Dermis microvascular lymphatic vessel endothelial cell (primary cell): ENCODE data around the gene APBA2. TPM values are rescaled to one million over a fixed set of nuclear protein-coding genes. Genes with fewer than 3 reads are reported as not detected.

Experiments
- DNase-seq, 2 donors: peaks; one replicate each; pipeline versions ENCODE4 v3.0.0 to v3.0.0-alpha.2; 2010; ENCODE audit warnings: low read depth in 2 of 2
- total RNA-seq: library from RNA; depleted of rRNA; stranded (reverse); fragments of >200 nt; gene quantifications from 2 replicates; pipeline ENCODE4 v1.2.1, GENCODE V29; 2014

APBA2 gene
- total RNA-seq, 1 donor from 2014 or later: 22.7 TPM

DNA sequence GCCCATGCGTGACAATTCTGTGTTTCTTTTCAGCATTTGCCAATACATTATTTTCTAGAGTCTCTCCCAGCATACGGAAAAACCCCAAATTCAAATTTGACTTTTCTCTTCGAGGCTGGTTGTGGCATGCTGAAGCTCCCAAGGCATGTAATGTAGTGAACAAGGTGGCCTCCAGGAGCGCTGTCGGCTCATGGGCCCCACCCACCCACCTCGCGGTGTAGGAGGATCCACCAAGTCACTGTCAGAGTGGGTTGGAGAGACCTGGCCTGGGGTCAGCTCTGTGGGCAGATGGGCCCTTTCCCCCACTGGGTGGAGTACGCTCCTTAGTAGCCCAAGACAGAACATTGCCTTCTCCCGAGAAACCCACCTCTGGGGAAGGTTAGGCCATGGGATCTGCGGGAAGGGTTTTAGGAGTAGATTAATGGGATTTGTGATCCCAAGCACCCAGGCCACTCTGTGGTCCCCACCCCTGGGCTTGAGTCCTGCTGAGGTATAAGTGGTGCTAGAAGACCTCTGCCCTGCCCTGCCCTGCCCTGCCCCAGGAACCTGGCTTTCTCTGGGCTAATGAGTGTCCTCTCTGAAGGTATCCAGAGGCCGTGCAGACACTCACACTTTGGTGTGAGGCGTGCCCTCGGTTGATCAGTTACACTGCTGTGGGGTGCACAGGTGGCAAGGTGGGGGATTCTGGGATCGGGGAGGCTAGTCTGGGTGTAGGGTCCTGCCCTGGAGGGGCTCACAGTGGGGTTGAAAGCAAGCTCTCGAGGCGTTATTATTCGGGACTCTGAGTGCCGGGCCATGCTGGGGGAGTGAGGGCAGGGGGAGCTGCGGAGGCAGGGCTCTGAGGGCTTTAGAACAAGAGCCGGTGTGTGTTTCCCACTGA is 97.9 kb downstream of the APBA2 start:
- DNase-seq: no peak

DNA sequence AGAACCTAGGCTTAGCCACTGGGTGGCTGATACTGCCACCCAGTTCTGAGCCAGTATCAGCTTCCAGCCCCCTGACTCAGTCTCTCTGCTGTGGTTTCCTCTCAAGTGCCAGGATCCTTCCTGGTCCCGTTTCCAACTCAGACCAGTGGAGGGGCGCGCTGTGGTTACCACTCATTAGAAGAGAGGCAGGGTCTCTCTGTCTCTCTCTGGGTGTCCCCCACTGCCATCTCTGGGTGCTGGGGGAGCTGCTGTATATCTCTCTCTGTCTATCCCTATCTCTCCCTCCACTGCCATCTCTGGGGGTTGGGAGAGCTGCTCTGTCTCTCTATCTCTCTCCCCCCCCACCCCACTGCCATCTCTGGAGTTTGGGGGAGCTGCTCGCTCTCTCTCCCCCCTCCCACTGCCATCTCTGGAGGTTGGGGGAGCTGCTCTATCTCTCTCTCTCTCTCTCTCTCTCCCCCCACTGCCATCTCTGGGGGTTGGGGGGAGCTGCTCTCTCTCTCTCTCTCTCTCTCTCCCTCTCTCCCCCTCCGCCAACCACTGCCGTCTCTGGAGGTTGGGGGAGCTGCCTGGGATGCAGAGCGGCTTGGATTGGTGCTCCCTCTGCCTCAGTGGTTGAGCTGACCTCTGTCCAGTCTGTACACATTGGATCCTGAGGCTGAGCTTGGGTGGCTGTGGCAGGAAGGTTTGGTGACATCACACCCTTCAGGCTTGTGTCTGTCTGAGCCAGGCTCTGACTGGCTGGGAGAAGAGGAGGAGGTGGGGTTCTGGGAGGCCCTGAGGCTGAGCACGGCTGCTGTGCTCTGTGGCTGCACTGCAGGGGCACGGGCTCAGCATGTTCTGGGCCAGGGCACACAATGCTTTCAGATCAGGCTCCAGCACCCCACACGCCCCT is 98.9 kb downstream of the APBA2 start:
- peak; percentile 12 to 25 for DNase-seq

DNA sequence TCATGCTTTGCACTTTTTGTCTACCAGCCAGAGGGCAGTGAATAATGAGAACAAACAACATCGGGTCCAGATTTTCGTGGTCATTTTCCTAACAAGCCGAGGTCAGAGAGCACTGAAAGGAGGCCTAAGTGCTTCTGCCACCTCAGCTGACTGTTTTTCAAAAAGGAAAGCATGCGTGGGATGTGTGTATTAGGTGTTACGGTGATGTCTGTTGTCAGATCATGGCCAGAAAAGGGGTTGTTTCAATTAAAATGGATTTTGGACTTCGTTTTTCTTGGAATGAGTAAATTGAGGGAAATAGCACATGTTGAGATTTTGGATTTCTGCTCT is 99.5 kb downstream of the APBA2 start:
- no peak for DNase-seq

DNA sequence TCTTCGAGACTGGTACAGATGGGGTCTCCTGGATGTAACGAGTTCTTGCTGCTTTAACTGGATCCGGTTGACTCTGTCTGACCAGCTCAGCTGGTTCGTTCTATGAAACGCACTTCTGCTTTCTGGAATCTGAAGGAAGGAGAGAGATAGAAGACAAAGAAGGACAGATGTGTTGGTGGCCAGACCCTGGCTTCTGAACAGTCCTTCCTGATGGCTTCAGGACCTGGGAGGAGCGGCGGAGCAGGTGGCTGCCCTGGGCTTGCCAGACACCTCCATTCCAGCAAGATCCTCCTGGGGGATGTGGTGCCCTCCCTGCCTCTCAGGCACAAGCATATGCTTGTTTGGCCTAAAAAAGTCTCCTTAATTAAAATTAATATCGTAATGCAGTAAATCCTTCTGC is 99.9 kb downstream of the APBA2 start:
- no peak for DNase-seq

DNA sequence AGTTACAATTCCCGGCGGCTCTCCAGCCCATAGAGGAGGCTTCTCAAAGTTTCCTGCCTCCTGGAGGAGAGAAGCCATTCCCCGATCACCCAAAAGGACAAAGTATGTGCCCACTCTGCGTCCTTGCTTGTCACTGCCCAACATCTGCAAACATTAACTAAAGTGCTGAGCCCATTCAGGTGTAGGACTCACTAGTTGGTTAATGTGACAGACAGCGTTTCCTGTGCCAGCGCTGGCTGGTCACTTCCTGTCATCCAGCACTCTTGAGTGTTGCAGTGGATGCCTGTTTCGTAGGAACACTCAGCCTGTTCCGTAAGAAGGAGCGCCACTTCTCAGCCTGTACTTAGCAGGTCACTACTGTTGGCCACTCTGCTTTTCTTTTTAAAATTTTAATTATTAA is 100.3 kb downstream of the APBA2 start:
- DNase-seq: no peak

DNA sequence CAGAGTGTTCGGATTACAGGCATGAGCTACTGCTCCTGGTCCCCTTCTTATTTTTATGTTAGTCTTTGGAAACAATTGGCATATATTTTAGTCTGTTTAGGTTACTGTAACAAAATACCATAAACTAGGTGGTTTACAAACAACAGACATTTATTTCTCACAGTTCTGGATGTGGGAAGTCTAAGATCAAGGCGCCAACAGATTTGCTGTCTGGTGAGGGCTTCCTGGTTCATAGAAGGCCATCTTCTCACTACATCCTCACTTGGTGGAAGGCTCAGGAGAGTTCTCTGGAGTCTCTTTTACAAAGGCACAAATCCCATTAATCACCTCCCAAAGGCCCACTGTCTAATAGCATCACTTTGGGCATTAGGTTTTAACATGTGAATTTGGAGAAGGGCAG is 101.0 kb downstream of the APBA2 start:
- no peak for DNase-seq

DNA sequence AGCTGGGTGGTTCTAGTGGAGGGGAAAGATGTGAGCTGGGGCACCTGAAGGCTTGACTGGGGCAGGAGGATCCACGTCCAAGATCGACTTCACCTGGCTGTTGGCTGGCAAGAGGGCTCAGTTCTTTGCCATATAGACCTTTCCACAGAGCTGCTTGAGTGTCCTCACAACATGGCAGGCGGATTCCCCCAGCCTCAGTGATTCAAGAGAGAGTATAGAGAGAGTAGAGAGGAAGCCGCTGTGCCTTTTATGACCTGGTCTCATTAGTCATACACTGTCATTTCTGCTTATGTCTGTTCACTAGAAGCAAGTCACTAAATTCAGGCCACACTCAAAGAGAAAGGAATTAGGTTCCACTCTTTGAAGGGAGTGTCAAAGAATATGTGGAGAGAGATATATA is 101.6 kb downstream of the APBA2 start:
- no peak for DNase-seq

DNA sequence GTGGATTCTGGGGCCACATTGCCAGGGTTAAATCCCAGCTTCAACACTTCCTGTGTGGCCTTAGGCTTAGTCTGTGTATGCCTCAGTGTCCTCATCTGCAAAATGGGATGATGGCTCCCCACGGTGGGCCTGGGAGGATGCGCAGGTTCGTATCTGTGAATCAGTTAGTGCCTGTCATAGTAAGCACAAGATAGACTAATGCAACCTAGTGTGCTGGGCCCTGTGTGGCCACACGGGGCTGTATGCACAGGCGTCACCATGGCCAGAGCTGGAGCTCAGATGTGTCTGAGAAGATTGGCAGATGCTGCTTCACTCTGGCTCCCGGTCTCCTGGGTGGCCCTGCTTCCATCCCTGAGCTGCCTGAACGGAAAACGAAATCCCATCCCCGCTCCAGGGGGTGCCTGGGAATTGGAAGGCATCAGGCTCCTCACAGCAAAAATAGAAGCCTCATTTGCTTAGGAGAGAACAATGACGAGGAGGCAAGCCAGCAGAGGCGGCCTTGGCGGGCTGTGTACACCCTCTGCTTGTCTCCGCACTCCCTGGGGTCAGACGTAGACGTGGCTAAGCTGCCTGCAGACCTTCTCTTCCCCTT is 103.6 kb downstream of the APBA2 start:
- DNase-seq: no peak

DNA sequence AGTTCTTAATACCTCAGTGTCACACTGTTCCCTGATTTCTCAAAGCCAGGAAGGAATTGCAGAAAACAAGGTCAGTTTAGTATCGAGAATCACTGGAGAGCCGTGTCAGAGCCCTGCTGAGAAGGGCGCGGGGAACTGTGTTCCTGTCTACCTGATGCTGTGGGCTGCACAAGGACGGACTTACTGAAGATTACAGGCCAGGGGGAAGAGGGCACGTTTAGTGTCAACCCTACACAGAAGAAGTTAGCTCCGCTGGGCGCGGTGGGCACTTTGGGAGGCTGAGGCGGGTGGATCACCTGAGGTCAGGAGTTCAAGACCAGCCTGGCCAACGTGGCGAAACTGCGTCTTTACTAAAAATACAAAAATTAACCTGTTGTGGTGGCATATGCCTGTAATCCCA is 104.1 kb downstream of the APBA2 start:
- no peak for DNase-seq

DNA sequence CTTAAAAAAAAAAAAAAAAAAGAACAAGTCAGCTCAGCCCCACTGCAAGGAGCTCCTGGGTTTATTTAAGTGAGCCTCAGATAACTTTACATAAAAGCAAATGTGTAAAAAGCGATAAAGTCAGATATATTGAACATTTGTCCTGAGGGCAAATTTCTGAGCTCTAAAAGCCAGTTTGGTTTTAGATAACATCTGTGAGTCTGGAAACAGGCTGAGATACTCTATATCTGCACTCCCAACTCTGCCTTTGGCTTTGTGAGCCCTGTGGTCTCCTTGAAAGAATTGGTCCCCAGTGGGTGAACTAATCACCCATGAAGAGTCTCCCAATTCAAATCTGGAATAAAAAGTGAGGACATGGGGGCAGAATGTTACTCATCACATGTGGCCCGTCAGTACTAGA is 104.6 kb downstream of the APBA2 start:
- DNase-seq: no peak

DNA sequence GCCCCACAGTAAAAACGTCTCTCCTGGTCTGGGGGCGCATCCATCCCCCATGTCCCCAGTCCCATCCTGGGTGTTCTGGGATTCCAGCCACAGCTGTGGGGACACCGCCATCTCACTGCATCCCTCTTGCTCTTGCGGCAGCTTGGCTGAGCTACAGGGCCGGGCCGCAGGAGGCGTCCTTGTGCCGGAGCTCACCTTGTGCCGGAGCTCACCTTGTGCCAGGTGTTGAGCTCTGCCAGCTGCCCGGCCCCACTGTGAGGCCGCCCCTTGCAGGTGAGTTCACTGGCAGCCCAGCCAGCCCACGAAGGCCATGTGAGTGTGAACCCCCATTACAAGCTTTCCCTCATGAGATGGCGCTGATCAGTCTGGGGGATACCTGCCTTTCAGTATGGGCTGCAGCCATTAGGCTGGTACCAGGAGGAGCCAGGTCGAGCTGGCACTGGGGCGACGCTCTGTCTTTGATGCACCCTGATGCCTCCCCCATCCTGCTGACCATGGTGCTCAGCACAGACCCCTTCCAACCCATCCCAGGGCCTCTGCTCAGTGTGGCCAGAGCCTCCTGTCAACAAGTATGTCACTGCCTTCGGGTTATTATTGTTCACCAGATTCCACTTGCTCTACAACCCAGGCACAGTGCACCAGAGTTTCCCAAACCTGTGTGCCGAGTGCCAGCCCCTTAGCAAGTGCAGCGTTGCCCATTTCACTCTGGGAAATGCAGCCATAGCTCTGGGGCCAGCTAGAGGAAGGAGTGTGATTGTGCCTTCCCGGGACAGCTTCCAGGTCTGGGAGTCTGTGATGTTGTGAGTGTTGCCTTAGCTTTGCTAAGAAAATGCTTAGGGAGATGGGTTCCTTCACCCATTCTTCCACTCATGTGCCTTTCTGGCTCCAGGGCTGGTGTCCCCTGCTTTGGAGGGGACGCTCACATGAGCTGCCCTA is 105.7 kb downstream of the APBA2 start:
- DNase-seq: no peak

DNA sequence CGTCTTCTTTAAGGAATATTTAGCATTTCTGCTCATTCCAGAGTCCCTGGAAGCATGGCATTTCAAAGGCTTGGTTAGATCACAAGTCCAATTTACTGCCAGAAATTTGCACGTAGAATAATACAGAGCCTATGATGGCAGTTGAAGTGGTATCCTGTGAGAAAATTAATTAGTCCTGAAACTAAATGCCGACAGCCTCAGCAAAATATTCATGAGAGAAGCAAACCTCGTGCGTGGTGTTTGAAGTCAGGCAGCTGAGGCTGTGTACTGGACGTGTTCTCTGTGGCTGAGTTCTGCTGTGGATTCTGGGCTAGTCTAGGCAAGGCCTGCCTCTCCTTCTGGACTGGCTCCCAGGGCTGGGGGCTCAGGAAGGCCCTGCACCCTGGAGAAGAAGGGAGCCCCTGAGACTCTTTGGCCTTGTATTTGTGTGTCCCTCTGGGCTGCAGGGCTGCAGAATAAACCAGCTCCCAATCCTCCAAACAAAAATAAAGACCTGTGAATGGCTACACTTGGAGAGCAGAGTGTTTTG is 106.6 kb downstream of the APBA2 start:
- no peak for DNase-seq

DNA sequence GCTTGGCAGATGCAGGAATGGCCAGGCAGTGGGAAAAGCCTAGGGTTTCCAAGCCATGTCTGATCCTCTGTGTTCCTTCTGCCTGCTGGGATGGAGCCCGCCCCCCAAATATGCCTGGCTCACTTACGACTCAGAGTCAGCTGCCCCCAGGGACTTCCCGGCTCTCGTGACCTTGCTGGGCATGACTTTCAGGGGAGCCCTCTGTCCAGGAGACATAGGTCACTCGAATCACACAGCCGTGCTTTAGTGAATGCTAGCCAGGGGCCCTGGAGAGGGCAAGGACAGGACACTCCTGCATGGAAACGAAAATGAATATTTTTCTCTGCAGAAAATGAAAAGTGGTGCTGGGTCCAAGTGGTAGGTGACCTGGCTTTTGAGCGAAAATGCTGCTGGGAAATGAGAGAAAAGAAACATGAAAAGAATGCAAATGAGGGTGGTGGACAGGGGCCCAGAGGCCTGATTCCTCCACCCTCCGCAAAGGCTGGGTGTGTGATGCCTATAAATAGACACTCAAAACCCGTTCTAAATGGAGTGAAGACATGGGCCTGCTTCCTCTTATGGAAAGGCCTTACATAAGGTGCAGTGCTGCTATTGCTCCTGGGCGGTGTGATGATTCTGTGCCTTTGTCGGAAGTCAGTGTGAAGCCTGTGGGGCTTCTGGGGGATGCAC is 107.4 kb downstream of the APBA2 start:
- no peak for DNase-seq

DNA sequence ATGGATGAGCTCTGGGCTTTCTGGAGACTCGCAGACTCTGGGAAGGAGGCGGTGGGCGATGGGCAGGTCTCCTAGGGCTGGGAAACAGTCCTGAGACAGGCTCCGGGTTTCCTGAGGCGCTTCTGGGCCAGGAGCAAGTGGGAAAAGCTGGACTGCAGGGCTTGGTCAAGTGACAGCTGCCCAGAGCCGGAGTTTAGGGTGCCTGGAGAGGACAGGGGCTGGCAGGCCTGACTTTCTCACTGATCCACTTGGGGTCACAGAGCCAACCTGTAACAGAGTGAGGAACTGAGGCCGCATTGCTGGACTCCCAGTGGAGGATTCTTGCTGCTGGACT is 107.9 kb downstream of the APBA2 start:
- DNase-seq: no peak

DNA sequence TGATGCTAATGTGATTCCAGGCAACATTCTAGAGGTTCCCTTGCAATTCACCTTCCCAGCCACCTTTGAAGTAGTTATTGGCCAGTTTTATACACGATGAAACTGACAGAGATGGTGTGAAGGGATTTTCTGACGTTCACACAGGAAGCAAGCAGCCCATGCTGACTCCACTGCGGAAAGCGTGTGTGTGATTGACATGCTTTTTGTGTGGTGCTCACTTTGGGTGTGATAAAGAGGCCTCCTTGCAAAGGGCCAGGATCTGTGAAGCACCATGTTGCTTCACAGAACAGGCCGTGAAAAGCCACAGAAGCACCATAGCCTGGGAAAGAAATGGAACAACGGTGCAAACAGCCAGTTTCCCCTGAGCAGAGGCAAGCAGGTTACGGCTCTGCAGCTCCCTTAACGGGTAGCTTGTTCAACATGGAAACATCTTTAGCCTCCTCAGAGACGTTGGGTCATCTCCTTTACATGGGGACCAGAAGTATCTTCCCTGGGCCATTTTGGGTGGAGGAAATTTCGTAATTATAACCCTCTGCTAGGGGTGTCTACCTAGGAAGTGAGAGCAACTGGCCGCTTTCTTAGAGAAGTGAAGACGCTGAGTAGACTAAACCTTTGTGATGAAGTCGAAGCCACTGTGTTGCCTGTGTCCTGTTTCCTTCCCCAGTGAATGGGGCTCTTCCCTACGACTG is 108.5 kb downstream of the APBA2 start:
- no peak for DNase-seq

DNA sequence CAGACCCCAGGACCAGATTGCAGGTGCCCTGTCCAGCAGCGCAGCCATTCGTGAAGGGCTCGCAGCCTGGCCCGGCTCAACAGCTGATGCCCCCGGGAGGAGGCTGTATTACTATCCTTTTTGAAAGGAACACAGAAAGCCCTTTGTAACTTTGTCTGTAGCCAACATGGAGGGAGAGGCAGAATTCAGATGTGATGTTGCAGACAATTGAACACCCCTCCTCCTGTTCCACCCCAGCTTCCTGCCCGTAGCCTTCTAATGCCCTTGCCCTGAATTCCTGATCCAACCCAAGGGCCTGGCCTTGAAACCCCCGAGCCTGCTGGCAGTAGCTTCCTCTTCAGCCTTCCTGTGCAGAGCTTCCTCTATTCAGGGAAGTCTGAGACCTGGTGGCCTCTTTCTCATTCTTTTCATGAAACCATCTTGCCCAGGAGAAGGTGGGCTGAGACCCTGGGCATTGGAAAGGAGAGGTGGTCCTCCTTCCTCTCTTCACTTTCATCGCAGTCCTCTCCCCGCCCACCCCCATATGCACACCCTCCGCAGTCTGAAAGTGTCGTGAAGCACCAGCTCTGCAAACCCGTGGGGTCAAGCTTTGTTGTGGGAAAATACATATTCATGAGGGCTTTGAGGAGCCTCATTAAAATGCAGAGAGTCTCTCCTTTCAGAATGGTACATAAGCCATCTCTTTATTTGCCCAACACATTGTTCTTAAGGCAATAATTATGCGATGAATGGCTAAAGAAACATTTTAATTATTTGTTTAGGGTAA is 109.2 kb downstream of the APBA2 start:
- DNase-seq: no peak

DNA sequence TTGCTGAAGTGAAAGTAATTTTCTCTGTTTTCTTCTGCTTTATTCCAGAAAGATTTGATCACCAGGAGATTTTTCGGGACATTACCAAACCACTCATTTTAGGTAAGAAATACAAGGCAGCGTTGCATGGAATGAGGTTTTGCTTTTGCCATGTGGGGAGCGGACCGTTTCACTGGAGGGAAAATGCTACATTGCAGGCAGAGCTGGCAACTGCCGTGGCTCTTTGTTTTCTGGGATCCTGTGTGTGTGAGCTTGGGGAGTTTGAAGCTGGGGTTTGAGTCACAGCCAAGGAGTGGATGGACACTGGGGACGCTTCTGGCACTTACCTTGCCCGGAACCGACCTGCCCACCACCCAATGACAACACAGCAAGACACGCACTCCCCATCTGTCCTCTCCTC is 109.9 kb downstream of the APBA2 start:
- DNase-seq: no peak

DNA sequence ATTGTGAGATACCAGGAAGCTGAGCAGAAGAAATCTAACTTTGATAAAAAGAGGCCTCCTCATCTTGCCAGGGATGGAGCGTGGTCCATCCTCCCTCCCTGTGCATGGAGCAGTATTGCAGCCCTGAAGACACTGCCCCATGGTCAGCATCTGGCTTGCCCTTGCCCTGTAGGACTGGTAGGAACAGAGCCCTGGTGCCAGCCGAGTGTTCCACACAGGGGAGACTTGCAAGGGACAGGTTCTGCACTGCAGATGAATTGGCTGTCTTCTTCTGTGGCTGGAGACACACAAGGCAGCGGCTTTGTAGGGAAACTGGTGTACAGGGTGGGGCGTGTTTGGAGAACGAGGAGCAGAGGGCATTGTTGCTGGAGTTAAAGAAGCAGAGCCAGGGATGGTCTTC is 110.5 kb downstream of the APBA2 start:
- no peak for DNase-seq

DNA sequence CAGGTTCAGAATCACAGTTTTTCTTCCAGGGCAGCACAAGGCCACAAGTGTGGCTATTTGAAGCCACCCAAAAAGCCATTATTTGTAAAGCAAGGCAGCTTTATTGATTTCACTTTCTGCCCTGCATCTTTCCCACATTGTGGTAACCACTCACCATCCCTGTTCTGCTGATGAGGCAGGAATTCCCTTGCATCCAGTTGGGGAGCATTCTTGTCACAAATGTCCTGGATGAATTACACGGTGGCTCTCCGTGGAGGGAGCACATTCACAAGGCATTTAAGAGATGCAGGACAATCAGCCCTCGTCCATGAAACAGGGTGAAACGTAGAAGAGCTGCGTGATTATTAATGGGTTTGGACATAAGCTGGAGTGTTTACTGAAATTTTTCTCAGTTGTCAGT is 111.2 kb downstream of the APBA2 start:
- no peak for DNase-seq
